ENCODE data around the gene TSHZ2.
"Not testable (repeated sequence)": the region's sequence is repeated elsewhere in the genome, so short reads cannot be mapped to it uniquely, and the experiment has no call there.

Gene TSHZ2

DNA sequence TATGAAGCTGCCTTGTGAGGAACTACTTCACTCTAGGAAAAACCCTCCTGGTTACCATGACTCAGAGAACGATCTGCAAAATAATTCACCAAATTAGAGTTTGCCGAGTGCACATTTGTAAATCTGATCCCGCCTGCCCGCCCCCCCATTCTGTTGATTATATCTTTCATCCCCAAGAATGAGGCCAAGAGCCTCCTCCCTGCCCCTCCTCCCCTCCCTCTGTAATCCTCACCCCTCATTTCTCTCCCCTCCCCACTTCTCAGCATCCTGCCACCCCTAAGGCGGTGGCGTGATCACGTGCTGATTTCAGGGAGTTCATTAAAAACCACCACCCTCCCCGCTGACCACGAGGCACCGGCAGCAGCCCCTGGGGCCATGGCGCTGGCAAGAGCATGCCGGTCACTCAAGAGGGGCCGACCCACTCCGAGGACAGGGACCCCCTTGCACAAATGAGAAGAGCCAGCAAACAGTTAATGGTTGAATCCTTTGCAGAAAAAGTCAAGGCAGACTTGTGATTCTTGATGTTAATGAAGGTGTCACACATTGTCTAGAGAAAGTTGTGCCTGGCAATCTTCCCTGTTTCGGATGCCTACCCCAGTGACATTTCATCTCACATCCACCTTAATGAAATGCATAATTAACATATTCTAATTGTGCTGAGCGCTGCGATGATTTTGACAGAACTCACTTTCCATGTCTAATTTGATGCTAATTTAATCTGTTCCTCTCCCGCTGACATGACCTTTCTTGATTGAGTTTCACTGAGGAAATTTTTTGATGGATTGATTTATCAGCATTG lies 373.6 kb downstream of the TSHZ2 start:
- no peak for DNase-seq (ENCODE audit: low read depth)

DNA sequence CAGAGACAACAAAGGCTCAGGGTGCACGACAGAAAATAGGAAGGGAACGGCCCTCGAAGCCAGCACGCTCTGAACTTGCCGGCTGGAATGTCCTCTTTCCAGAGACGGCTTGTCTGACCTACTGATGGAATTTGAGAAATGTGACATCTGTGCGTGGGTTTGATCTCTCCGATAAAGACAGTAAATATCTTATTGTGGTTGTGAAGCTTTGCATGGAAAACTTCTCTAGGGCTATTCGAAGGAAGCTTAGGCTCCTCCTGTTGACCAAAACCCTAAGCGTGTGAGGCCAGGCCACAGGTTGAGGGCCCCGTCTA lies 374.1 kb downstream of the TSHZ2 start:
- DNase-seq (ENCODE audit: low read depth), result no peak

DNA sequence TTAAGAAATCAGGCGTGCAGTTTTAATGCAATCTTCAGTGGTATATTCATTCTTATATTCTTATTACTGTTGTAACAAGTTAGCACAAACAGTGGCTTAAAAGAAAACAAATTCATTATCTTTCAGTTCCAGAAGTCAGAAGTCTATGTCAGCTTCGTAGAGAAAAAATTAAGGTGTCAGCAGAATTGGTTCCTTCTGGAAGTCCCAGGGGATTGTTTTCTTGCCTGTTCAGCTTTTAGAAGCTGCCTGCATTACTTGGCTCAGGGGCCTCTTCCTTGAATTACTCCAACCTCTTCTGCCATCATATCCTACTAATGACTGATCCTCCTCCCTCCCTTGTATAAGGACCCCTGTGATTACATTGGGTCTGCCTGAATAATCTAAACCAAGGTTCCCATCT lies 377.6 kb downstream of the TSHZ2 start:
- DNase-seq (ENCODE audit: low read depth), result no peak

DNA sequence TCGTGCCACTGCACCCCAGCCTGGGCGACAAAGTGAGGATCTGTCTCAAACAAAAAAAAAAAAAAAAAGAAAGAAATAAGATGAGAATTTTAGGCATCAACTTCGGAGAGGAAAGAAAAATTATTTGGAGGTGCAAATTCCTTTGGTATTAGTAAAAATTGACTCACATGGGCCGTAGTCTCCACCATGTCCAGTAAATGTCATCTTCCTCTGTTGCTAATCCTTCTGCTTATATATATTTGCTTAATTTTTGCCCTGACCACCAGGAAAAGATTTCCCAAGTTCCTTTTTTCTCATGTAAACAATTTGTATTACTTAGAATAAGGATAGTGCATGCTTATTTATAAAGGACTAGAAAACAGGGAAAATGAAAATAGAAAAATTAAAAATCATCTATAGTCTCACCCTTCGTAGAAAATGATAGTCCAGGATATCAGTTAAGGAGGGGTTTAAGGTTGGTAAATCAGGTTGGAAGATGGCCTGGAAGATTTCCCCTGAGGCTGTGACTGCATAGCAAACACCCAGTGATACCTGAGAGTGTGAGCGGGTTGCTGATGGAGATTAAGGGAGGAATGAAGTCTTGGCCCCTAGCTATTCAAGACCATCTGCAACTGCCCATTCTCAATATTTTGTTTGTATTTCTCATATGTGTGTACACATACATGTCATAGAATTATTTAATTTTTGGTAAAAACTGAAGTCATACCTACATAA lies 380.7 kb downstream of the TSHZ2 start:
- no peak for DNase-seq (ENCODE audit: low read depth)

DNA sequence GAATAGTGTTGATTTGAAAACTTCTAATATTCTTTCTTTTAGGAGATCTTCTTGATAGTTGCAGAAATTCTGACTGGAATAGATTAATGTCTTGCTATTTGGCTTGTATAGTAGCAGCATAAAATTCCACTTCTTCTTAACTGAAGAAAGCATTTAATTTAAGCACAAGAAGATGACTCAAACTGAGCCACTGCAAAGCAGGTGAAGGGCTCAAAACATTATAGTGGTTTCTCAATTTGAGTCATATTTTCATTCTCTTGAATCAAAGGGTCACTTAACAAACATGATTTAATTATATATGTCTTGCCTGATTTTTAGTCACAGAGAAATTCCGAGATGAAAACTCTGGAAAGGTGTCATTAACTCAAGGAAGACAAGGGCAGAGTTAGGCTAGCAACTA lies 382.2 kb downstream of the TSHZ2 start:
- no peak for DNase-seq (ENCODE audit: low read depth)

DNA sequence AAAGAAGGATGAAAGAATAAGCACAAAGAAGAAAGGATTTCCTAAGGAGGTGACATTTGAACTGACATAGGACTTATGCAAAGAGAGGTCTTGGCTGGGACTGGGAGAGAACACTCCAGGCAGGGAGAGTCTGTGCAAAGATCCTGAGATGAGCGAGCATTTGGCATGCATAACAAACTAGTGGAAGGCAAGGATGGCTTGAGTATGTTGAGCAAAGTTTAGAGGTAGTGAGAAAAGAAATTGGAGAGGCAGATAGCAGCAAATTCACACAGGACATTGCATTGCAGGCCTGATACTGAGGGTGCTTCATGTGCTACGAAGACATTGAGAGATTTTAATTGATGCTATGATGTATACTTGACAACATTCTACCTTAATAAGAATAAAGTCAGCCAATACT lies 383.6 kb downstream of the TSHZ2 start:
- no peak for DNase-seq (ENCODE audit: low read depth)

DNA sequence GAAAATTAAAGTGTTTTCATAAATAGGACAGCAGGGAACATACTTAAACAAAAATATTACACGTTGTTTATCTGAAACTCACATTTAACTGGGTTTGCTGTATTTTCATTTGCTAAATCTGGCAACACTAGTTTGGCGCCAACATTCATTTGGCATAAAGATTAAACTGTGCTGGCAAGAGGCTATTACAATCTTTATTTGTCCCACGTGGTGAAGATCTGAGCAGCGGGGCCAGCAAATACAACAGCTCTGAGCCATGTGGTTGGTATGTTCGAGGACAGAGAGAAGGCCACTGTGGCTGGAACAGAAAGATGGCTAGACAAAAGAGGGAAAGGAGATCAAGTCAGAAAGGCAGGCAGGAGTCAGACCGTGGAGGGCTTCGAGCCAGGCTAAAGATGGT lies 387.3 kb downstream of the TSHZ2 start:
- no peak for DNase-seq (ENCODE audit: low read depth)

DNA sequence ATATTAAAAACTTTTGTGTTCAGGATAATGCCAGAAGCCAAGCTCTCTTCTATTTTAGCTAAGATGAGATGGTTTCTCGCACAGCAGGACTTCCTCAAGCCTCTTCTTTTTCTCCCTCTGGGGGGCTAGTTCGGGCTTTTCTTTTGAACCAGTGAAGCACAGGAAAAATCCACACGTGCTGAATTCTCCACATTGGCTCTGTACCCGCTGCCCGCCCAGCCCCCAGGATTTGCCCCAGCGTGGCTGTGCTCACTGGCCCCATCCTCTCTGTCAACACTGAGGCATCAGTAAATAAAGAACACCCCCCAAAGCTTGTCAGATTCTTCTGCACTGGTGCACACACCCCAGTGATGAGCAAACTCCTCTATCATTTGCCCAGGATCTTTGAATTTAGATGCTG lies 388.7 kb downstream of the TSHZ2 start:
- DNase-seq (ENCODE audit: low read depth), result no peak

DNA sequence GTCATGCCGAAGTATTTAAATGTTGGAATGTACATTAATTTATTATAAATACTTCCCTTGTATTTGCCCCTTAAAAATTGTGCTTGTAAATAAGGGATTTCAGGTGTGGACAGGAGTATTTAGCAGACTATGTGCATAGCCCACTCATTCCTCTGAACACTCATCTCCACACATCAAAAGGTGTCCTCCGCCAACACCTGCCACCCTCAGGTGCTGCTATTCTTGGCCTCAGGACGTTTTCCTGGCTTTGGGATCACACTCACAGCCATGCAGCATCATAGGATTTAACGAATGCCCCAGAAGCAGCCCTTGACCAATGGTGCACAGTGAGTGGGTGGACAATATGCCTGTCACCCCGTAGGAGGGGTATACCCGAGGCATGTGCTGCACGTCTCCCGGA lies 390.6 kb downstream of the TSHZ2 start:
- DNase-seq (ENCODE audit: low read depth), result no peak

DNA sequence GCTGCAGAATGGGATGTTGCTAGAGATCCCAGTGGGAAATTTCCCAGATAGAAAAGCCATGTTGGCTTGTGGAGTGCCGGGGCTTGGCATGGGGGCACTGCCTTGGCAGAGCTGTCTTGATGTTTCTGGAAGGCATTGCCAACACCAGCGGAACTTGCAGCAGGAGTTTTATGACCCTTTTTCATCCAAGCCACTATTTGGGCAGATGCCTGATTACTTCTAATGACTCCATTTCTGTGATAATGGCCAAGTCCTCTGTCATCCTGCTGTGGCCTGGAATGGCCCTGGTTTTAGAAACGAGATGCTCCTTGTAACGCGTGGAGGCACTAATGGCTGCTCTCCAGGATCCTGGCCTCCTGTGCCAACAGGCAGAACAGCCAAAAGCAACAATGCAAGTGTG lies 392.5 kb downstream of the TSHZ2 start:
- DNase-seq (ENCODE audit: low read depth), result no peak

DNA sequence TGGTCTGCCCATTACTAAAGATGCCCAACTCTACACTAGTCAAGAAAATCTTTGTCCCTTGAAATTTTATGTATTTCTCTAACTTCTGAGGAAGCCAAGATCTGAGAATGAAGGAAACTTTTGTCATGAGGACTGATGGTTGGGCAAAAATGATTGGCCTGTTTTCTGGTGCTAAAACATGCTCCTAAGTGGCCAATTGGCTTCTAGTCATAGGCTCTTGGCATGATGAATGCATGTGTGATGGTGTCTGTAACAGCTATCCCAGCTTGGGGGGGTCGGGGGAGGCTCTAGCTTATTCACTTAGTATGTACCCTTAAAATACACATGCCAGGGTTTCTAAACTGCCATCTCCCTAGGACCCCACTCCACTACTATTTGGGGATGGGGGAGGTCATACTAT lies 392.9 kb downstream of the TSHZ2 start:
- DNase-seq (ENCODE audit: low read depth), result no peak

DNA sequence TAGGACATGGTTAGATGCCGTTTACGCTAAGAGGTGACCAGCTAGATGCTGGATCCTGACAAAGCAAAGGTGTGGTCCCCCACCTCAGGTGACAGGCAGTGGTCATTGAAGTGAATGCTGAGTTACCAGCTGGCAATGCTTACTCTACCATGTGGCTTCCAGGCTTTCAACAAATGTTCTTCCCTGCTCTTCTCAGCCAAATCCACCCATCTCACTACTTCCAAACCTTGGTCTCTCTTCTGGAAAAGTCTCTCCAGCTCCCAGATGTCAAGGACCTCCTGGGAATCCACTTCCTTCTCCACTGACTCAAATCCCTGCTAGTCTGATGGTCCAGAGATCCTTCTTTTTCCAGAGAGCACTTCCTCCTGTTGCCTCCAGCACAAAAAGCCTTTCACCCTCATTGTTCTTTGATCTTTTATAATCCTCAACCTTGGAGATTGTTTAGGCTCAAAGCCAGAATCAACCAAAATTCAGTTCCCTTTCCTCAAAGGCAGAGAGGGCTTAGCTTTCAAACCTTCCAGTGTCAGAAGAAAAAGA lies 393.4 kb downstream of the TSHZ2 start:
- DNase-seq (ENCODE audit: low read depth), result no peak

DNA sequence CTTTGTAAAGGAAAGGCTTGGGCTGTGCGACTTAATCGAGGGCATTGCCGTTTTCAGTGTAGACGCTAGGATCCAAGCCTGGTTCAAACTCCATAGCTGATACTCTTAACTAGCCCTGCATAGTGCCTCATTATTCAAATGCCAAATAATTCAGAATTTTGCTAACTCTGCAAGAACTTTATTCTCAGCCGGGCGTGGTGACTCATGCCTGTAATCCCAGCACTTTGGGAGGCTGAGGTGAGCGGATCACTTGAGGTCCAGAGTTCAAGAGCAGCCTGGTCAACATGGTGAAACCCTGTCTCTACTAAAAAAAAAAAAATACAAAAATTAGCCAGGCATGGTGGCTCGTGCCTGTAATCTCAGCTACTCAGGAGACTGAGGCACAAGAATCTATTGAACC lies 394.8 kb downstream of the TSHZ2 start:
- DNase-seq (ENCODE audit: low read depth), result not testable (repeated sequence)

DNA sequence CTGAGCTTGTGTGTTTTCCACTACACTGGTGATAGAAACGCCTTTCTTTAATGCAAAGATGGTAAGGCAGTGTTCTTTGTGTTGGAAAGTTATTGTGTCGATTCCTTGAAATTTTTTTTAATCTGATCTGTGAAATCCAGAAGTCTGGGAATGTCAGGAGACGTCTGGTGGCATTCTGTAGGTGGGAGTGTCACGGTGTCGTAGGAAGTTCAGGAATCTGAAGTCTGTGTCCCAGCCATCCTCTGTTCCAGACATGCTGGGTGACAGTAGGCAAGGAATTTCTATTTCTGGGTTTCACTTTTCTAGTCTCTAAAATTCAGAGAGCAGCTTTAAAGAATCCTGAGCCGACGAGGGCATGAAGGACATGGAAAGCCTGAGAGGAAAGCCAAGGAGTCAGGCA lies 397.7 kb downstream of the TSHZ2 start:
- DNase-seq (ENCODE audit: low read depth), result no peak

DNA sequence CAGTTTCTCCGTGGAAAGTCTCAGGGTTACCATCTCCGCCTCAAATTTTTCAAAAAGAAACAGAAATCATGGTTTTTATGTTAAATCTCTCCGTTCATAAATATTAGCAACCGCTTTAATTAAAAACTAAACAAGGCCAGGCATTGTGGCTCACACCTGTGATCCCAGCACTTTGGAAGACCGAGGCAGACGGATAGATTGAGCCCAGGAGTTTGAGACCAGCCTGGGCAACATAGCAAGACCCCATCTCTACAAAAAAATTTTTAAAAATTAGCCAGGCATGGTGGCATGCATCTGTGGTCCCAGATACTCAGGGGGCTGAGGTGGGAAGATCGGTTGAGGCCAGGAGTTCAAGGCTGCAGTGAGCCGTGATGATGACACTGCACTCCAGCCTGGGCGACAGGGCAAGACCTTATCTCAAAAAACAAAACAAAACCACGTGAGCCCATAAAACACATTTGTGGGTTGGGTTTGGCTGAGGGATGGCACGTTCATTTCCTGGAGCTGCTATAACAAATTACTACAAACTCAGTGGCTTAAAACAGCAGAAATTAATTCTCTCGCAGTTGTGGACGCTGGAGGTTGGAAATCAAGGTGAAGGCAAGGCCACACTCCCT lies 398.3 kb downstream of the TSHZ2 start:
- DNase-seq (ENCODE audit: low read depth), result no peak

DNA sequence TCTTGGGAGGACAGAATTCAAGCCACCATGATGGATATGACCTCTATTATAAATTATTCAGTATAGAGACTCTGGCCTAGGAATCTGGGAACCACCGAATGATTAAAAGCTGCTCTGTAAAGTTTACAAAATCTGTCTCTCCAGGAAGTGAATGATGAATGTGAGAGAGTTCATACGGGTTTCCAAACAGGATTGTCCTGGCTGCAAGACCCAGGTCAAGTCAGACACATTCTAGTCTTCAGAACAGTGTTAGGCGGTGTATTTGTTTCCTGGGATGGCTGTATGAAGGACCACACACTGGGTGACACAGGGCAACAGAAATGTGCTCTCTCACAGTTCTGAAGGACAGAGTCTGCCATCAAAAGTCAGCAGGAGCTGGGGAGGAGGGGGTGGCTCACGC lies 399.1 kb downstream of the TSHZ2 start:
- DNase-seq (ENCODE audit: low read depth), result no peak

DNA sequence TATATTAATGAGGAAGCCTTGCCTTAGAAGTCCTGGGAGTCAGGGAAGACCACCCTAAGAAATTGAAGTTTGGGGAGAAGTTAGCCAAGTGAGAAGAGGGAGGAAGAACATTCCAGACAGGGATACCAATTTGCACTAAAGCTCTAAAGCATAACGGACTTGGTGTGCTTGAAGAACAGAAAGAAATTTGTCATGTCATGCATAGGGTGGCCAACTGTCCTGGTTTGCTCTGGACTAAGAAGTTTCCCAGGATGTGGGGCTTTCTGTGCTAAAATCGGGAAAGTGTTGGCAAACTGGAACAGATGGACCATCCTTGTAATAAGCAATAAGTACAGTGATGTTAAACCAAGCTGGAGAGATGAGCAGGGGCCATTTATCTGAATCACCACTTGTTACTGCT lies 403.9 kb downstream of the TSHZ2 start:
- no peak for DNase-seq (ENCODE audit: low read depth)

DNA sequence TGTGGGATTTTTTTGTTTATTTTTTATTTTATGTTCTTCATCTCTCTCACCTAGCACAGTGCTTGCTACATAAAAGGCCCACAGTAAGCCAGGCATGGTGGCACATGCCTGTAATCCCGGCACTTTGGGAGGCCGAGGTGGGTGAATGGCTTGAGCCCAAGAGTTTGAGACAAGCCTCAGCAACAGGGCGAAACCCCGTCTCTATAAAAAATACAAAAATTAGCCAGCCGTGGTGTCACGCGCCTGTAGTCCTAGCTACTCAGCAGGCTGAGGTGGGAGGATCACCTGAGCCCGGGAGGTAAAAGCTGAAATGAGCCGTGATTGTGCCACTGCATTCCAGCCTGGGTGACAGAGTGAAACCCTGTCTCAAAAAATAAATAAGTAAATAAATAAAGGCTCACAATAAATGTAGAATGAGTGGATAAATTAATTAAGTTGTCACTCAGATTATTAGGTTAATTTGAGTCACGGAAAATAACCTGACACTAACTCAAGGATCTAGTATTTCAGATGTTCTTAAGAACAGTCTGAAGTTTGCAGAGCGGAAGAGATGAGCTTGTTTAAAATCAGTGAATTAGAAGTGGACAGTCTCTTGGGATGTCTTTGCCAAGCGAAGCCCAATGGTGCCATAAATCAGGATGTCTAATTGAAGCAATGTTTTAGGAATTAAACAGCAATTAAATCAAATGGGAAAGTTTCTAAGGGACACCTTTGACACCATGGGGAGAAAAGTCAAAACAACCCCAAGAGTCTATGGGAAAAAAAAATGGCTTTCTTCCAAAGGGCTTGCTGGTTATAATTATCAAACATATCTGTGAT lies 407.1 kb downstream of the TSHZ2 start:
- DNase-seq (ENCODE audit: low read depth), result no peak

DNA sequence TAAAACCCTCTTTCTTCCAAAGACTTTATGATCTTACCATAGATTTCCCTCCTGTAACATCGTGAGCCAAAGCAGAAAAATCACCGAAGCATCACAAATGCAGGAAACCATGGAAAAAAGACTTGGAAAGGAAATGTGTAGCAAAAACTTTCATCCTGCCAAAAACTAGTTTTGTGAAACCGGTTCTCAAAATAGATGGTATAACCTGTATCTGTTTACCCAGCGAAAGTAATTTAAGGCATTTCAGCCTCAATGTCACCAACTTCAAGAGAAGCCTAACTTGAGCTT lies 407.6 kb downstream of the TSHZ2 start:
- no peak for DNase-seq (ENCODE audit: low read depth)

DNA sequence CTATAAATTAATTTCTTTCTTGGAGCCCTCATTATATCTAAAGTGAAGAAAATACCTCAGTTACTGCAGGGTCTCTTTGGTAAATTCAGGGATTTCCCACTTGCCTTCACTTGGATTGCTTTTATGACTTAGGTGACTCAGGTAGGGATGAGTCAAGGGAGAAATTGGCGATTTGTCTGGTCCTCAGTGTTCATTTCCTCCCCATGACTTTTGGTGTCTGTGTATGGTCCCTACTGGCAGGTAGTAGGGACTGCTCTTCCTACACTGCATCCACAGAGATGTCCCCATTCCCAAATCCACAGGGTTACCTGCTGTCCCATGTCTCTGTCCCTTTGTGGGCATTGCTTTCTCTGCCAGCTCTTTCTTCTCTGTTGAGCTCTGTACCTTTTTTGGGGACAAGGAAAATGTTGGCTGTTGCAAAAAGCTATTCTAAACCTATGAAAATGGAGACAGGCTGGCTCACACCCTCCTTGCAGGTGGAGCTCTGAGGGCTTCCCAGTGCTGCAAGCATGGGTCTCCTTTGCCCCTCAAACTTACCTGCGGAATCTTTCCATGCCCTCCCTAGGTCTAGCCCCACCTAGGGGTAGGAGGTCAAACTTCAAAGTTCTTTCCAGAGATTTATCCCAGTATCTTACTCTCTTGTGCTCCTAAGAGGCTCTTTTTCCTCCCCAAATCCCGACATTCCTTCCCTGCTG lies 409.6 kb downstream of the TSHZ2 start:
- DNase-seq (ENCODE audit: low read depth), result no peak

DNA sequence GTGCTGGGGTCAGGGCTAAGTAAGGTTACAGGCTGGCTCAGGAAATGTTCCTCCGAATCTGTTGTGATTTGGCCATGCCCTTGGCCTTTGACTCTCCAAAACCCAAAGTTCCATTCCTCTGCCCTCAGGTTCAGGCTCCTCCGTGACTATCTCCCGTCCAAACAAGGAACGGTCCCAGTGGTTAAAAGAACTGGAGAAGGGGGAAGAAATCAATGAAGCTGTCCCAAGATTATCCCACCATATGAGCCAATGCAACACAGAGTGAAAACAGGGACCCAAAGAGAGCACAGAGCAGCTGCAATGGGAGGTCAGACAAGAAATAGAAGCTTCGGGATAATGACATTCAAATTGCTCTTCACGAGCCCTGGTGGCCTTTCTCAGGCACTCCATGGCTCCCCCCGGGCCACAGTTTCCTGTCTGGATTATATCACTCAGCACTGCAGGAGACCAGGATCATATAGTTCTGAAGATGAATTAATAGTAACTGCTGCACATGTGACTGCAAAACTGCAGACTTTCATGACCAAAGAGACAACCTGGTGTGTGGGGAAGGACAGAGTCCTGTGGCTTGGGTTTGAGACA lies 410.2 kb downstream of the TSHZ2 start:
- no peak for DNase-seq (ENCODE audit: low read depth)

DNA sequence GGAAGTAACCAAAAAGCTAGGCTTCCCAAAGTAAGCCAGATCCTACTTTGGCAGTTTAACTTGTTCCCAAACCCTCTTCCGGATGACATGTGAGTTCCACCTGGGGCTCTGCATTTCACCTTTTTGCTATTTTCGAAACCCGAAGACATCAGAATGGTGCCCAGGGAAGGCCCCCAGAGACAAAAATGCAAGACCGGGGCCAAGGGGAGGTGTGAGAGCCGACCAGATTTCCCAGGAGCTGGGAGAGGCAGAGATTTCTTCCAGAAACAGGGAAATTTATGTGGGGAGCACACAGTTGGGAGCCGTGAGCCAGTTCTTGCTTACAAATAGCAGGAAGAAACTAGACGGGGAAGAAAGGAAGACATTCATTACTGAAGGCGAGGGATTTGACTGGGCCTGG lies 411.8 kb downstream of the TSHZ2 start:
- no peak for DNase-seq (ENCODE audit: low read depth)
